ENCODE measurements around the gene GSDMA.

GSDMA gene, protein sequence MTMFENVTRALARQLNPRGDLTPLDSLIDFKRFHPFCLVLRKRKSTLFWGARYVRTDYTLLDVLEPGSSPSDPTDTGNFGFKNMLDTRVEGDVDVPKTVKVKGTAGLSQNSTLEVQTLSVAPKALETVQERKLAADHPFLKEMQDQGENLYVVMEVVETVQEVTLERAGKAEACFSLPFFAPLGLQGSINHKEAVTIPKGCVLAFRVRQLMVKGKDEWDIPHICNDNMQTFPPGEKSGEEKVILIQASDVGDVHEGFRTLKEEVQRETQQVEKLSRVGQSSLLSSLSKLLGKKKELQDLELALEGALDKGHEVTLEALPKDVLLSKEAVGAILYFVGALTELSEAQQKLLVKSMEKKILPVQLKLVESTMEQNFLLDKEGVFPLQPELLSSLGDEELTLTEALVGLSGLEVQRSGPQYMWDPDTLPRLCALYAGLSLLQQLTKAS

DNA sequence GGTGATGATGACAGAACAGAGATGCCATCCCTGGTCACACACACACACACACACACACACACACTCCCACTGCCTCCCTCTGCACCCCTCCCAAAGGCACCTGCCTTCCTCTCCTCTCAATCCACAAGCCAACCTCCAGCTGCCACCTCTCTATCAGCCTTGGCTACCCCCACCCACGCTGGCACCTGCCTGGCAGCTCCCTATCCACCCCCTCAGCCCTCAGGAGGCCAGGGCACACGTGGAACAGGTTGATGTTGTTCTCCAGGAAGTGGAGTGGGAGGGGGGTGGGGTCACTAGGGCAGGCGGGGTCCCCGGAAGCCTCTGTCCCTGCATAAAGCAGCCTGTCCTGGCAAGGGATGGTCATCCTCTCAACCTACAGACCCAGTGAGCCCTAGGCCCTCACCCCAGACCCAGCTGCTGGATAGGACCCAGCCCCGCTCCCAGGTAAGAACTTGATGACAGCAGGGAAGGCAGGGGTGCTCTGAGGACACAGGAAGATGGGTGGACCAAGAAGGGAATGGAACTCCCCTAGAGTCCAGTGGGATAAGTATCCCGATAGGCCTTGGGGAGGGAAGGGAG, at the start of gene GSDMA:
Gene GSDMA (plus strand): TSS at position 363 of the 579 bp plus-strand sequence. CDS start 2,684 bp downstream, outside the sequence.
- H3K9me3 ChIP-seq (ENCODE audit: control insufficient read depth, low read length), result no peaks in the 10 kb centered on the region
- TF ChIP-seq, protein P1, sequence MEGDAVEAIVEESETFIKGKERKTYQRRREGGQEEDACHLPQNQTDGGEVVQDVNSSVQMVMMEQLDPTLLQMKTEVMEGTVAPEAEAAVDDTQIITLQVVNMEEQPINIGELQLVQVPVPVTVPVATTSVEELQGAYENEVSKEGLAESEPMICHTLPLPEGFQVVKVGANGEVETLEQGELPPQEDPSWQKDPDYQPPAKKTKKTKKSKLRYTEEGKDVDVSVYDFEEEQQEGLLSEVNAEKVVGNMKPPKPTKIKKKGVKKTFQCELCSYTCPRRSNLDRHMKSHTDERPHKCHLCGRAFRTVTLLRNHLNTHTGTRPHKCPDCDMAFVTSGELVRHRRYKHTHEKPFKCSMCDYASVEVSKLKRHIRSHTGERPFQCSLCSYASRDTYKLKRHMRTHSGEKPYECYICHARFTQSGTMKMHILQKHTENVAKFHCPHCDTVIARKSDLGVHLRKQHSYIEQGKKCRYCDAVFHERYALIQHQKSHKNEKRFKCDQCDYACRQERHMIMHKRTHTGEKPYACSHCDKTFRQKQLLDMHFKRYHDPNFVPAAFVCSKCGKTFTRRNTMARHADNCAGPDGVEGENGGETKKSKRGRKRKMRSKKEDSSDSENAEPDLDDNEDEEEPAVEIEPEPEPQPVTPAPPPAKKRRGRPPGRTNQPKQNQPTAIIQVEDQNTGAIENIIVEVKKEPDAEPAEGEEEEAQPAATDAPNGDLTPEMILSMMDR (IDR thresholded peaks at IDR 0.05), result no peak
- no peaks in the 10 kb centered on the region for H3K36me3 ChIP-seq (ENCODE audit: control insufficient read depth, insufficient read depth, low read length)
- no peaks in the 10 kb centered on the region for H3K27me3 ChIP-seq (ENCODE audit: control insufficient read depth, insufficient read depth, low read length)
- no peaks in the 10 kb centered on the region for H3K79me2 ChIP-seq
- H3K4me1 ChIP-seq, result no peaks in the 10 kb centered on the region
- no peak within 1 kb of the TSS for H2AFZ ChIP-seq
- no peak within 1 kb of the TSS for H3K4me3 ChIP-seq (ENCODE audit: low read depth, low read length)
- no peak within 1 kb of the TSS for H3K9ac ChIP-seq
- no peak within 1 kb of the TSS for H3K4me2 ChIP-seq (ENCODE audit: low read length)
- H3K27ac ChIP-seq, result no peak within 1 kb of the TSS

DNA sequence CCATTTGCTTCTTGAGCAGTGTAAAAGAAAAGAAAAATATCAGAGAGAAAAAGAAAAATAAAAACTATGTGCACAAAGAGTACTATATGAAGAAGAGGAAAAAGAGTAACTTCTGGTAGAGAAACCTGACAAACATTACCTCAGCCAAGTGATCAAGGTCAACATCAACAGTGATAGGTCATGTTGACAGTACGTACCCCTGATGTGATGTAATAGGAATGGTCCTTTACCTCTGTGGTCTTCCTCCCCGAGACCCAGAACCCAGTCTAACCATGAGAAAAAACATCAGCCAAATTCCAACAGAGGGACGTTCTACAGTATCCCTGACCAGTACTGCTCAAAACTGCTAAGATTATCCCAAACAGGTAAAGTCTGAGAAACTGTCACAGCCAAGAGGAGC, 48.8 kb upstream of the GSDMA start:
- TF ChIP-seq, protein P1 (IDR thresholded peaks at IDR 0.05), result no peak
- no peaks in the 10 kb centered on the region for H3K4me1 ChIP-seq
- no peak overlapping the region for H2AFZ ChIP-seq
- H3K27ac ChIP-seq, result no peak overlapping the region
- no peak overlapping the region for H3K4me2 ChIP-seq (ENCODE audit: low read length)
- H3K4me3 ChIP-seq (ENCODE audit: low read depth, low read length), result no peak overlapping the region
- no peaks in the 10 kb centered on the region for H3K27me3 ChIP-seq (ENCODE audit: control insufficient read depth, insufficient read depth, low read length)
- H3K9me3 ChIP-seq (ENCODE audit: control insufficient read depth, low read length), result no peaks in the 10 kb centered on the region
- H3K9ac ChIP-seq, result no peak overlapping the region
- H3K79me2 ChIP-seq, result no peaks in the 10 kb centered on the region
- no peaks in the 10 kb centered on the region for H3K36me3 ChIP-seq (ENCODE audit: control insufficient read depth, insufficient read depth, low read length)

DNA sequence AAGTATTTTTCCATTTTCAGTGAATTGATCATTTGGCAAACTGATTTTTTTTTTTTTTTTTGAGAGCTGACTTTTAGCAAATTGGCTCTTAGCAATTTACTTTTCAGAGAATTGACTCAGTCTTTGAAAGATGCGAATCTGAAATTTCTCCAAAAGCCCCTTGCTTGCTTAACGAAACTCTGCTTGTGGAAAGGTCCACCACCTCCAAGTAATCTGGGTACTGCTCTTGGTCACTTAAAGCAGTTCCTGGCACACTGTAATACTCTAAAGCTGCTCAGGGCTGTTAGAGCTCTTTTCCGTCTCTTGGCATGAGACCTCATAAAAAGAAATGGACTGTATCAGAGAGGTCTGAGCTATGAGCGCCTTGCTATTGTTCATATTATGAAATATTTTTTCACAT, 47.2 kb upstream of the GSDMA start:
- TF ChIP-seq, protein P1 (IDR thresholded peaks at IDR 0.05), result no peak
- Histone ChIP-seq H3K4me2 (ENCODE audit: low read length) (no peak overlapping the region), H2AFZ (no peak overlapping the region), H3K4me1 (no peaks in the 10 kb centered on the region), H3K9me3 (ENCODE audit: control insufficient read depth, low read length) (no peaks in the 10 kb centered on the region), H3K36me3 (ENCODE audit: control insufficient read depth, insufficient read depth, low read length) (no peaks in the 10 kb centered on the region), H3K27ac (no peak overlapping the region), H3K9ac (no peak overlapping the region), H3K27me3 (ENCODE audit: control insufficient read depth, insufficient read depth, low read length) (no peaks in the 10 kb centered on the region), H3K4me3 (ENCODE audit: low read depth, low read length) (no peak overlapping the region), H3K79me2 (no peaks in the 10 kb centered on the region)

DNA sequence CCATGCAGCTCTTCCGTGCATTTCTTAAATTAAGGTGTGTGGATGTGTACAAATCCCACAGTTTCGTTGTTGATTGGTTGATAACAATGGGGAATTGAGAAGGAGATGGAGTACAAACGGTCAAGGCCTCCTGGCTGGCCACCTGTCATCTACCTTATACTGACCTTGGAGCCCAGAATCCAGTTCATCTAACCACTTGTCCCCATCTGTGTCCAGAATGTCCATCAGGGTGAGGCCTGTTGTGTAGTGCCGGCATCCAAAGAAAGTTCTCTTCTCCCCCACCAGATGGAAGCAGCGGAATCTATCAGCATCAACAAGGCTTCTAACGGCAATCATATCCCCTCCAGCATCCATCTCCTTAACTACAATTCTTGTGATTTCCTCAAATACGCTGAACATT, 45.9 kb upstream of the GSDMA start:
- H3K27me3 ChIP-seq (ENCODE audit: control insufficient read depth, insufficient read depth, low read length), result no peaks in the 10 kb centered on the region
- H3K9me3 ChIP-seq (ENCODE audit: control insufficient read depth, low read length), result no peaks in the 10 kb centered on the region
- no peak overlapping the region for H2AFZ ChIP-seq
- H3K27ac ChIP-seq, result no peak overlapping the region
- no peaks in the 10 kb centered on the region for H3K79me2 ChIP-seq
- no peaks in the 10 kb centered on the region for H3K4me1 ChIP-seq
- no peaks in the 10 kb centered on the region for H3K36me3 ChIP-seq (ENCODE audit: control insufficient read depth, insufficient read depth, low read length)
- TF ChIP-seq, protein P1 (IDR thresholded peaks at IDR 0.05), result no peak
- no peak overlapping the region for H3K9ac ChIP-seq
- no peak overlapping the region for H3K4me3 ChIP-seq (ENCODE audit: low read depth, low read length)
- no peak overlapping the region for H3K4me2 ChIP-seq (ENCODE audit: low read length)

Data from parathyroid adenoma (tissue), 2 donors.